PC-3 (cell line): ENCODE measurements around the gene CYB561A3.

ENCODE experiments used
- CTCF ChIP-seq: fragments of 300-600 bp; sonication (generic); conservative IDR thresholded peaks from 2 replicates; pipeline ENCODE4 v1.5.1; 2017; ENCODE audit warnings: antibody characterized with exemption, low read depth, mild to moderate bottlenecking, low read length
- EZH2phosphoT487 ChIP-seq: fragments of 300-600 bp; sonication (generic); IDR thresholded peaks from 2 replicates; pipeline ENCODE4 v1.6.1; 2018; ENCODE audit warnings: mild to moderate bottlenecking, antibody characterized with exemption, low read length, borderline replicate concordance

DNA sequence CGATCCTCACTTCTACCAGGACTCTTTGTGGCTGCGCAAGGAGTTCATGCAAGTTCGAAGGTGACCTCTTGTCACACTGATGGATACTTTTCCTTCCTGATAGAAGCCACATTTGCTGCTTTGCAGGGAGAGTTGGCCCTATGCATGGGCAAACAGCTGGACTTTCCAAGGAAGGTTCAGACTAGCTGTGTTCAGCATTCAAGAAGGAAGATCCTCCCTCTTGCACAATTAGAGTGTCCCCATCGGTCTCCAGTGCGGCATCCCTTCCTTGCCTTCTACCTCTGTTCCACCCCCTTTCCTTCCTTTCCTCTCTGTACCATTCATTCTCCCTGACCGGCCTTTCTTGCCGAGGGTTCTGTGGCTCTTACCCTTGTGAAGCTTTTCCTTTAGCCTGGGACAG, 7.0 kb upstream of the CYB561A3 start:
- no peak for TF ChIP-seq CTCF
- TF ChIP-seq EZH2phosphoT487: no peak
